Measurements from ENCODE around the gene SLC25A13. TPM values are rescaled to one million over a fixed set of nuclear protein-coding genes. Genes with fewer than 3 reads are reported as not detected.

Gene SLC25A13
- polyA plus RNA-seq, 3 donors, result 7.9 to 12.8 (median 10.7) TPM

DNA sequence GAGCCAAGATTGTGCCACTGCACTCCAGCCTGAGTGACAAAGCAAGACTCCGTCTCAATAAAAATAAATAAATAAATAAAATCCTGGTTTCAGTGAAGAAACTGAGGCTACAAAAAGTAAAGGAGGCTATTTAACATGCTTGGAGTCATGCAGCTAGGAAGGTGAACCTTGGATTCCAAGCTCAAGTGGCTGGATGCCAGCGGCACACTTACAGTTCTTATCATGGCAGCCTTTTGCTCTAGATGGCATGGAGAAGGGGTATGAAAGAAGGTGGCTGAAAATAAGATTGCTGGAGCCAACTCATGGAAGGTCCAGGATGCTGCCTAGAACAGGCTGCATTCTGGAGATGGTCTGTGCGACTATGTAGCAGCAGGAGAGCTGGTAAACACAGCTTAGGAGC is 170.0 kb downstream of the SLC25A13 start:
- 97 to 99% (median 99%) methylated on average over 3 of the region's 3 CpGs for WGBS, 3 donors

DNA sequence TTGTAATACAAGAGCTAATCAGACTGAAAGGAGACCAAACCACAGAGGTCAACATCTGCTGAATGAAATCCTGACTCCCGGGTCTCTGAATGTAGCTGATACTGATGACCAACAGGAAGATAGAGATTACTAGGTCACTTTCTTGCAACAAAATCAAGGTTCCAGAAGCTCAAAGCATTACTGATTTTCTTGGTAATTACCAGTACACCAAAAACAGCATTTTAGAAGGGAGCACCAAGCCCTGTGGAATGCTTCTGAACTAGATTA is 177.7 kb downstream of the SLC25A13 start:
- no peak overlapping the region for H3K27ac ChIP-seq (ENCODE audit: low read depth, low read length)
- WGBS, 3 donors, result 70 to 81% (median 77%) methylated on average over 1 of the region's 1 CpG

More for the DNA sequence above, 170.0 kb downstream of the SLC25A13 start:
- no peak overlapping the region for H3K27ac ChIP-seq (ENCODE audit: low read depth, low read length)

DNA sequence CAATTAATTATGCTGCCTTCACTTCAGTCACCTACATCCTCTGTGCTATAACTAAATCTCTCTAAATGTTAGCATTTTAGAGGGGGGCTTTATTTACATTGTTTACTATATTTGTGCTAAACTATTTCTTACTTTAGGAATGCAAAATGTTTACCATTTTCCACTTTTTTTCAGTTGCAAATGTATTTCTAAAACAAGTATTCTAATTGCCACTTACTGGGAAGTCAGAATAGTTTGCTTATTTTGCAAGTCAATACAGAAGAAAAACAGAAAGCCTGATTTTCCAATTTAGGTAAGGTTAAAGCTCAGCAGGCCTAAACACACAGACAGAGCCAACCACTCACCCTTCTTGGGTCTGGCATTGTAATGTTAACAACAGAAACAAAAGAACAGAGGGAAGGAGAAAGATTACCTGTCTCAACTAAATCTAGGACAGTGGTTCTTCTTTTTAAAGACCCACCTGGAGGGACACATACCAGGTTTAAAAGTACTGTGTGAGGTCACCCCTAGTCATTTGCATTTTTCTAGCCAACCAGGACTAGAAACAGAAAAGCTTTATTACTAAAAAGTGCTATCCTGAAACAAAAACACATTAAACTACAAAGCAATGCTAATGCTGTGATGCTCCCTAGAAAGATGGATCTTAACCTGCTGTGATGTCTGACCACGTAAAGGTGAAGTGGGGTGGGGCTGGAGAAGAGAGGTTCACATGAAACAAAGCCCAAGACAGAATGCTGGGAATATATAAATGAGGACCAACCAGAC is 178.2 kb downstream of the SLC25A13 start:
- 77 to 90% (median 88%) methylated on average over 1 of the region's 1 CpG for WGBS, 3 donors
- no peak overlapping the region for H3K27ac ChIP-seq (ENCODE audit: low read depth, low read length)

DNA sequence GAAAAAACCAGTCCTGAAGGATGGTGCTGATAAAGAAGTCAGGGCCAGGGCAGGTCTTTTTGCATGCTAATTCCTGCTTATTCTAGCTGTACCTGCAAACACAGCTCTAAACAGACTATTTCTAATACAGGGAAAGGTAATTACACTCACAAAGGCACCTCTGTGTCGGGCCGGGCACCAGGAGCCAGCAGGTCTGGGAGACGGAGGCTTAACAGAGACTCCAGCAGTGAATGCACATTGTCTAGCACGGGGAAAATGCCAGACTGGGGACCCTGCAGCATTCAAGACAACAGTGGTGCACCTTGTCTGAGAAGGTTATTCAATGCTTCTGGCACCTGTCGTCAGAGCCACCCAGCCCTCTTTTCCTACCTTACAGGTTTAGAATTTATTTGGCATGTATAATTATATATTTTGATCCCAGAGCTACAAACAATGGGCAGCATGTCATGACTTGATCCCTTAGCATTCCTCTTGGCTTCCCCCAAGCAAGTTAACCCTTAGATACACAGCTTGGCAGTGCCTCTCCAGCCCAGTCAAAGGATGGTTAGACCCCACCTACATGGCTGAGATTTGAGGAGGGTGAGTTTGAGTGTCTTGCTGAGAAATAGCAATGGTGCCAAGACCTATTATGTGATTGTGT is 185.2 kb downstream of the SLC25A13 start:
- WGBS, 3 donors, result 83 to 98% (median 95%) methylated on average over 5 of the region's 5 CpGs
- no peak overlapping the region for H3K27ac ChIP-seq (ENCODE audit: low read depth, low read length)

DNA sequence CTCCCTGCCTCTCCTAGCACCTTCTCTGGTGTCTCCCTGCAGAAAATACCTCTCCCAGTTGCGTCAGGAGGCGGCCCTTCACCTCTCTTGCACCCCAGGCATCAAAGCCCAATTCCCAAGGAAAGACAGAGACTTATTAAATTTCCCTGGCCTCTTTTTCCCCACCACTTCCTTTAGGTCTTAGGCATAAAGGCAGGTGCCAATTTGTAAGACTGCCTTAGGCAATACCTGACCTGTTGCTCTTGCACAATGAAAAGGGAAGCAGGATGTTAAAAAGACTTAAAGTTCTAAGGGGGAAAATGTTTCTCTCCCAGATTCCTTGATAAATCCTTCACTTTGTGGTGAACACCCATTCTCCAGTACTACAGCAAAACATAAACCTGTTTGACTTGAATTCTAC is 186.7 kb downstream of the SLC25A13 start:
- H3K27ac ChIP-seq (ENCODE audit: low read depth, low read length), result no peak overlapping the region
- 94 to 100% (median 99%) methylated on average over 2 of the region's 2 CpGs for WGBS, 3 donors

DNA sequence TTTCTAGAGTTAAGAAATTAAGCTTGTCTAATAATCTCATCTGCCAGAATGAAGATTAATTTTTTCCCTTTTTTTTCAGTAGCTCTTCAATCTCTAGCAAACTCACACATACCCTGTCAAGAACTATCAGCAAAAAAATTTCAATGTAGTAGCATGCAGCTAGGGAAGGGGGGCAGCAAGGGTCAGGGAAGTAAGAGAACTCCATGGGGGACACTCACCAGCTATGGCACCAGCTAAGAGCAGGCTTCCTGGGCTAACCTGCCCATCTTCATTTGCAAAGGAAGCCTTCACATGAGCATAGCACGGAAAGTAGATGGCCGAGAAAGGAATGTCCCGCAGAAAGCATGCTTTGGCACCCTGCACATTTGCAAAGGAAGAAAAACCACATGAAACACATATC is 190.4 kb downstream of the SLC25A13 start:
- no peak overlapping the region for H3K27ac ChIP-seq (ENCODE audit: low read depth, low read length)
- 93 to 96% (median 93%) methylated on average over 3 of the region's 3 CpGs for WGBS, 3 donors

DNA sequence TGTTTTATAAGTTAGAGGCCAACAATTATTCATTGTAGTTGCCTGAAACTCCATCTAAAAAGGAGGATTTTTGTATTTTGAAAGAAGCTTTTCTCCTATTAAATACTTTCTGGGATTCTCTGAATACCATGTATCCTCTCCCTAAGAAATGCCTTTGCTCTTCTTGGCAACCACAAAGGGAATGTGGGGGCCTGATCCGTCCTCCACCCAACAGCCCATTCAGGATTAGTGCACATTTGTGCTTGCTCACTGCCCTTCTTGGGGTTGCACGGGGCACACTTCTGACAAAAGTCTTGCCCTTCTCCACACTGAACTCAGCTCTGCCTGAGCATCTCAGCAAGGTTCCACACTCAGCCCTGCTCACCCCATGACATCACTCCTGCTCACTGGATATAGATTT is 194.2 kb downstream of the SLC25A13 start:
- H3K27ac ChIP-seq (ENCODE audit: low read depth, low read length), result no peak overlapping the region
- whole genome bisulfite sequencing, 3 donors, result 75 to 93% (median 77%) methylated on average over 2 of the region's 2 CpGs

DNA sequence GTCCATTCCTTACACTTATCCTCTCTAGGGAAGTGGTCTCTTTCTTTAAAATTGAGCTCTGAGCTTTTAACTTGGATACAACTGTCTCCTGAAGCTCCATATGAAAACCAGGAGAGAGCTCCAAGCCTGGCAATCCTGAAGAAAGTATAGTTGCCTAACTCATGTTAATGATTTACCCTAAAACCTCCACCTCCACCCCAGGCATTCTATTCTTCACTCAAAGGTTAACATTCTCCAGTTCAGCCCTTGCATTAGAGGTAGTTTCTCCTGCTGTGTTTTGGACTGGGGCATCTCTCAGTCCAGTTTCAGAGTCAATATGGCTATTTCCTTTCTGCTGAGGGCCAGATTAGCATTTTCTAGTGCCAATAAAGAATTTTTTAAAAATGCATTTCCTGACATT is 195.5 kb downstream of the SLC25A13 start:
- no peak overlapping the region for H3K27ac ChIP-seq (ENCODE audit: low read depth, low read length)

DNA sequence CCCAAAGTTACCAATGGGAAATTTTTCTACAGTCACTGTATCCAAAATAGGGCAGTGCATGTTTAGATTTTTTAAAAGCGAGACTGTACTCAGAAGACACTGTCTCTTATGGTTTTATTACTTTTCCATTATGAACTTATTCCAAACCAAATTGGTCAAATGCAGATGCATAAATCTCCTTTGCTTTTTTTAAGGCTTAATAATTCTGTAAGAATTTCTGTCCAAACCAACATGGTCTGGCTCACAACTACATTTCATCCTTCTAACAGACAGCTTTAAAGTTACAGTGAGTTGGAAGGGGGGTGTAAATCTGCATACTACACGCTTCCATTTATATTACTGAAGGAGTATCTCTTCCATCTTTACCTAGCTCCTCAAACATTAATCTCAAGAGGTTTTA is 199.2 kb downstream of the SLC25A13 start:
- no peak overlapping the region for H3K27ac ChIP-seq (ENCODE audit: low read depth, low read length)
- 90 to 92% (median 90%) methylated on average over 2 of the region's 2 CpGs for WGBS, 3 donors

DNA sequence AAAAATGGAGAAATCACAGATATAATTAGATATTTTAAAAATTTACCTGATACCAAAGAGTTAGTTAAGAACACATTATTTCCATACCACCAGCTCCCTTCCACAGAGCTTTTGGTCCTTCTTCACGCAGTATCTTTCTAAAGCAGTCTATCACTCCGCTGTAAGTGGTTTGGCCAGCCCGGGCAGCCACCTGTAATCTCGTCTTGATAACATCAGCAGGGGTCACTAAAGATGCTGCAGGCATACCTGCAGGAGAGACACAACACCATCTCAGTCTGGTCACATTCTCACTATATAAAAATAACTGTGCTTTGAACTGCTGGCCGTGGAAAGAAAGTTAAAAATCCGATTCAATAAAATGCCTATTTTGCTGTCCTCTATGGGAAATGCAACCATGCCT is 200.1 kb downstream of the SLC25A13 start:
- 90 to 92% (median 92%) methylated on average over 6 of the region's 6 CpGs for WGBS, 3 donors
- H3K27ac ChIP-seq (ENCODE audit: low read depth, low read length), result no peak overlapping the region

DNA sequence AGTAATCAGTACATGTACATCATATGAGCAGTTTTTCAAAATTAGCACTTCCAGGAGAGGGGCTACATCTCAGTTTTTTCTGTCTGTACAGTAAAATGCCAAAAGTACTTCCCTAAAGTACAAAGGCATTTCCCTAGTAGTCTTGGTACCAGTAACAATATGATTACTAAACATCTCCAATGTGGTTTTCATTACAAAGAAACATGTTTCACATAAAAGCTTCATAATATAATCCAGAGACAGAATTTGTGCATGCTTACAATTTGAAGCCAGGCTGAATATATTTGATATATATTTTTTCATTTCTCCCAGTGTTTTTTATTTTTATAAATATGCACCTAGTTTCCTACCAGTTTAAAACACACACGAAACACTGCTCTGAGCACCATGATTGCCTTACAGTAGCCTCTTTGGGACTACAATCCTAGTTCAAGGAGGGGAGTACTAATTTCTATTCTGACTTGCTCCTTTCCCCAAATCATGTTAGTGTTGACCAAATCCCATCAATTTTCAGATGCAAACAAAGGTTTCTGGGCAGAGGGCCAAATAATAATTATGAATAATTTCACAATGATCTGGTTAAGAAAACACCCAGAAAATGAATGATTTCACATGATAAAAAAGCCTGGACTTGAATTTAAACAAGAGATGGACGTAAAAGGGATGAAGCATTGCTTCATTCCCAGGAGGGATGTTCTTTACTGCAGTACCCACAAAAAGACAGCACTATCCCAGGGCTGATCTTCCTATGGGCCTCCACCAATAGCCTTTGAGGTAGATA is 201.3 kb downstream of the SLC25A13 start:
- 62 to 83% (median 62%) methylated on average over 2 of the region's 2 CpGs for WGBS, 3 donors
- H3K27ac ChIP-seq (ENCODE audit: low read depth, low read length), result no peak overlapping the region

DNA sequence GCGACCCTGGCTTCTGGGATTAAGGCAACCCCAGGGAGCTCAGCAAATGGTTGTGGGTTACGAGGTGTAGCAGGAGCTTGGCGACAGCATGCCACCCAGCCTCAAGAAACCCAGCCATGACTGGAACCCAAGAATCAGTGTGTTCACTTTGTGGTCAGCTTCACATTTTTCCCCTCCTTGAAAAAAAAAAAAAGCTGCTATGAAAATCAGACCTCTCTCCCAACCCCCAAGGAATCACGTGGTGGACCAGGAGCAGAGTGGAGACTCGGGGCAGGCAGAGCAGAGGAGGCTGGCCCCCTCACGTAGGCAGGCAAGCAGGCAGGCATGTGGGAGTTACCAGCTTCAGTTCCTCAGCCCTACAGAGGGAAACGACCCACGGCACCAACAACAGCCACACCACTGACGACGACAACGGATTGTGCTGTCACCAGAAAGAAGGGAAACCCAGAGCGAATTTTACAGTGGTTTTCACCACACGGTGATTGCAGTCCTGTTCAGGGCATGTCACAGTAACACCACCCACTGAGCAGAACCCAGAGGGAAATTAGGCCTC is 203.4 kb downstream of the SLC25A13 start:
- WGBS, 3 donors, result 81 to 85% (median 82%) methylated on average over 13 of the region's 13 CpGs
- H3K27ac ChIP-seq (ENCODE audit: low read depth, low read length), result no peak overlapping the region

DNA sequence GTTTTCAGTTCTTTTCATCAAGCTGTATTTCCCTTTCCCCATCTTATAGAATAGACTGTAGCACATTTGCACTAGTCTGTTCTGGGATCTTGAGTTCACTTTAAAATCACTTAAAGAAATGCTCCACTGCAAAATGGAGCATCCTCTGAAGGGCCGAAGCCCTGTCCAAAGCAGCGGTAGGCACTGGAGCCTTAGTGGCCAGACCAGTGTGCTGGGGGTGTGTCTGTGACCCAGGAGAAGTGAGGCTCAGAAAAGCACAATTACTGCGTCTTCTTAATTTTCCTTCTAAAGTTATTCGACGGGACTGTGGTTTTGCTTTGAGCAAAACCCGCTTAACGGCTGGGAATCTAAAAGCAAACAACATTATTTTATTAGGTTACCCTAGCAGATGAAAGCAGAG is 205.7 kb downstream of the SLC25A13 start:
- 84 to 92% (median 88%) methylated on average over 7 of the region's 7 CpGs for WGBS, 3 donors
- no peak overlapping the region for H3K27ac ChIP-seq (ENCODE audit: low read depth, low read length)

DNA sequence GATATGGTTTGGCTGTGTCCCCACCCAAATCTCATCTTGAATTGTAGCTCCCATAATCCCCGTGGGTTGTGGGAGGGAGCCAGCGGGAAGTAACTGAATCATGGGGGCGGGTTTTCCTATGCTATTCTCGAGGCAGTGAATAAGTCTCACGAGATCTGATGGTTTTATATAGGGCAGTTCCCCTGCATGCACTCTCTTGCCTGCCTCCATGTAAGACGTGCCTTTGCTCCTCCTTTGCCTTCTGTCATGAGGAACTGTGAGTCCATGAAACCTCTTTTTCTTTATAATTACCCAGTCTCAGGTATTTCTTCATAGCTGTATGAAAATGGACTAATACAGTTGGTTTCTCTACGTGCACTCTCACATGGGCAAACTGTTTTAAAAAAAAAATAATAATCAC is 207.7 kb downstream of the SLC25A13 start:
- WGBS, 3 donors, result 86 to 88% (median 87%) methylated on average over 7 of the region's 7 CpGs
- no peak overlapping the region for H3K27ac ChIP-seq (ENCODE audit: low read depth, low read length)

DNA sequence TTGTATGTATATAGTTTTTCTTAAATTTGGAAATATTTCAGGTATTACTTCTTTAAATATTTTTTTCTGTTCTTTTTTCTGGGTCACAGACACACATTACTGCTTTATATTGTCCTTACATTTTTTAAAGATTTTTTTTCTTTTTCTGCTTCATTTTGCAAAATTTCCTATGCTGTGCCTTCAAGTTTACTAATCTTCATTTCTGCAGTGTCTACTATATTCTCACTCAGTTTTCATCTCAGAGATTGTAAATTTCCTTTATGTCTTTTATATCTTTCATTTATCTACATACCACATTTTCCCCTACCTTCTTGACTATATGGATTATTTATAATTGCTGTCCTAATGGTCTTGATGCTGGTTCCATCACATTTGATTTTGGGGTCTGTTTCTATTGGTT is 210.5 kb downstream of the SLC25A13 start:
- no peak overlapping the region for H3K27ac ChIP-seq (ENCODE audit: low read depth, low read length)

DNA sequence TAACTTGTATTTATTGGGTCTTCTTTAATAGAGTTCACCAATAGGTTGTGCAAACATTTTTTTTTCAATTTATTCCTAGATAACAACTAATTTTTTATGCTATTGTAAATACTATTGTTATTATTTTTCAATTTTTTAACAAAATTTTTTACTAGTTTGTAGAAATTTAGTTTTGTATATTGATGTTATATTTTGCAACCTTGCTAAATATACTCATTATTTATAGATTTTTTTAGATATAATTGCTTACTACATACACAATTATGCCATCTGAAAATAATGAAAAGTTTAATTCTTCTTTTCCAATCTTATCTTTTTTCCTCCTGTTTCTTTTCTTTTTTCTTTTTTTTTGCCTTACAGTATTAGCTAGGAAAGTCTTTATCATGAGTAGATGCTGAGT is 216.9 kb downstream of the SLC25A13 start:
- no peak overlapping the region for H3K27ac ChIP-seq (ENCODE audit: low read depth, low read length)

DNA sequence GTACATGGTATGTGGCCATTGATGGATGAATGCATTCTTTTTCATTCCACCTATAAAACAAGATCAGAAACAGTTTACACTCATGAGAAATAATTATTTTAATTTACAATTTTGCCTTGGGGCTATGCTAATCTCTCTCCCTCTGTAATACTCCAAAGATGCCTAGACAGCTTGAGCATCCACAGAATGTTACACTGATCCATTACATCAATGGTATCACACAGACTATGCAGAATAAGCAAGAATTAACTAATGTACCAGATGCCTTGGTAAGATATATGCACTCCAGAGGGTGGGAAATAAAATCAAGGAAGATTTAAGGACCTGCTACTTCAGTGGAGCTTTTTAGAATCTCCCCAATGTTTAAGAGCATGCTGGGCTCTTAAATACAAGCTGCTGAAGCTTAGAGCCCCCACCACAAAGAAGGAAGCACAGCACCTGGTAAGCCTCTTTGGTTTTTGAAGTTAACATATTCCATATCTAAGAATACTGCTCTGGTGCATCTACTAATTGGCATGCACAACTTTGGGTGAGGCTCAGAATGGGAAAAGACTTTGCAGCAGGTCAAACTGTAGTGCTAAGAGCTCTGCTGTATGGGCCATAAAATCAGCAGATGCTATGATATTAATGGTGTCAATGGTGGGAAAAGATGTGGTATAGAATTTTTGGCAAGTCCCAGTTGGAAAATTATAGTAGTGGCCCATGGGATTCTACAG is 219.6 kb downstream of the SLC25A13 start:
- H3K27ac ChIP-seq (ENCODE audit: low read depth, low read length), result no peak overlapping the region

DNA sequence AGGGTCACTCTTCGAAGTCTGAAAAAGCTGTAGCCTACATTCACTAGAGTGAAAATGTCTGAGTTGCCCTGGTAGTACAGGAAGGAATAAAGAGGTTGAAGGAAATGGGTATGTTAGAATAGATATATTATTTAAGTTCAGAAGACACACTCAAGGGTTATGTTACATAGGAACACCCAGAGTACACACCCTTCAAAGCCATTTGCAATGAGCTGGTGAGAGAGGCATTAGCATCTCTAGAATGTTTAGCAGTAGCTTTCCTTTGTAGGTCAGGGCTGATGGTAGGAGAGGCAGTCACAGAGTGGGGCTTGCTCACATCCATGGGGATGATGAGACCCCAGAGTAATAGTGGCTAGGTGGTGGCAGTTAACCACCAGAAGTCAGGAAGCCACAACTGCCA is 221.2 kb downstream of the SLC25A13 start:
- WGBS, 3 donors, result 65 to 80% (median 69%) methylated on average over 1 of the region's 1 CpG

DNA sequence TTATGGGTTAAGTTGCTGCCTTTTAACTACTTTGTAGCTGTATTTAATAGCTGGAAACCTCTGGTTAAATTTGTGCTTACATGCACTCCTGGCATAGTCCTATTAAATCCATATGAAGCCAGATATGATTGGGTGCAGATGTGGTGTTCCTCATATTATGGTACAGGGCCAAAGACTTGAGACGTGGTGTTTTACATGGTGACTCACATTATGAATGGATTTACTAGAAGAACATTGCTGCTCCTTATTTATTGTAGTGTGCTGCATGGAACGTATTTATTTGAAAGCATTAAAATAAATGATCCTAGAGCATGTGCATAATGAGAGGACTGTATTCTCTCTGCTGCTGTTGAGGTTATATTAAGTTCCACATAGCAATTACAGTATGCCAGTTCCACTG is 224.1 kb downstream of the SLC25A13 start:
- 67 to 80% (median 70%) methylated on average over 2 of the region's 2 CpGs for WGBS, 3 donors

More for the DNA sequence above, 221.2 kb downstream of the SLC25A13 start:
- no peak overlapping the region for H3K27ac ChIP-seq (ENCODE audit: low read depth, low read length)

More for the DNA sequence above, 224.1 kb downstream of the SLC25A13 start:
- H3K27ac ChIP-seq (ENCODE audit: low read depth, low read length), result no peak overlapping the region

All from adipose tissue (tissue), 3 donors.